ENCODE measurements around the gene SEC61B. TPM values are rescaled to one million over a fixed set of nuclear protein-coding genes. Genes with fewer than 3 reads are reported as not detected.

The SEC61B gene
- total RNA-seq, 1 donor from 2014 or later = 83.7 TPM

DNA sequence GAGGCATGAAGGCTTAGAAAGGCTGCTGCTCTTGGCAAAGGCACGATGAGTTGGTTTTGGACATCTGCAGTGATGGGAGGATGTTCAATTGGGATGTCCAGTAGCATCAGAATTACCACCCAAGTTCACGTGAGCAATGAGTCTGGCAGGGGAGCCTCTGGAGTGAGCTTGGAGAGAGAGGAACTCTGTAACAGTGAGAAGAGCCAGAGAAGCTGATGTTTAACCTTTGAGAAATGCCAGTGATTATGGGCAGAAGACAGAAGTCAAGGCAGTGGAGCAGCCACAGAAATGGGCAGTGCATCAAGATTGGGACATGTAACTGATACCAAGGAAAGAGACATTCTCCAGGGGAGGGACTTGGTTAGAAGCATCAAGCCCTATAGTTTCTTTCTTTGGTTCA is 39.8 kb downstream of the SEC61B start:
- DNase-seq (ENCODE audit: low spot score) = no peak
- Mint-ChIP-seq H3K9me3 (no peaks in the 10 kb centered on the region), H3K4me1 (peaks cover 3% of the 10 kb centered on the region), H3K4me3 (no peak overlapping the region), H3K36me3 (no peaks in the 10 kb centered on the region), H3K27ac (no peak overlapping the region), H3K27me3 (ENCODE audit: insufficient read depth, low read depth) (no peaks in the 10 kb centered on the region)
- no peaks in the 10 kb centered on the region for H3K27me3 ChIP-seq
- H3K27ac ChIP-seq = no peak overlapping the region
- H3K4me3 ChIP-seq = no peak overlapping the region
- H3F3A ChIP-seq (ENCODE audit: low read depth) = no peaks in the 10 kb centered on the region
- H3K9ac ChIP-seq = no peak overlapping the region
- H3K36me3 ChIP-seq = no peaks in the 10 kb centered on the region
- H2AFZ ChIP-seq (replicated peaks) = no peak overlapping the region
- H3K4me1 ChIP-seq = peaks cover 9% of the 10 kb centered on the region
- TF ChIP-seq, protein P1, sequence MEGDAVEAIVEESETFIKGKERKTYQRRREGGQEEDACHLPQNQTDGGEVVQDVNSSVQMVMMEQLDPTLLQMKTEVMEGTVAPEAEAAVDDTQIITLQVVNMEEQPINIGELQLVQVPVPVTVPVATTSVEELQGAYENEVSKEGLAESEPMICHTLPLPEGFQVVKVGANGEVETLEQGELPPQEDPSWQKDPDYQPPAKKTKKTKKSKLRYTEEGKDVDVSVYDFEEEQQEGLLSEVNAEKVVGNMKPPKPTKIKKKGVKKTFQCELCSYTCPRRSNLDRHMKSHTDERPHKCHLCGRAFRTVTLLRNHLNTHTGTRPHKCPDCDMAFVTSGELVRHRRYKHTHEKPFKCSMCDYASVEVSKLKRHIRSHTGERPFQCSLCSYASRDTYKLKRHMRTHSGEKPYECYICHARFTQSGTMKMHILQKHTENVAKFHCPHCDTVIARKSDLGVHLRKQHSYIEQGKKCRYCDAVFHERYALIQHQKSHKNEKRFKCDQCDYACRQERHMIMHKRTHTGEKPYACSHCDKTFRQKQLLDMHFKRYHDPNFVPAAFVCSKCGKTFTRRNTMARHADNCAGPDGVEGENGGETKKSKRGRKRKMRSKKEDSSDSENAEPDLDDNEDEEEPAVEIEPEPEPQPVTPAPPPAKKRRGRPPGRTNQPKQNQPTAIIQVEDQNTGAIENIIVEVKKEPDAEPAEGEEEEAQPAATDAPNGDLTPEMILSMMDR (IDR thresholded peaks at IDR 0.05) = no peak
- TF ChIP-seq EZH2phosphoT487 (IDR thresholded peaks at IDR 0.05) = no peak
- no peak for TF ChIP-seq EZH2 (IDR thresholded peaks at IDR 0.05)
- no peaks in the 10 kb centered on the region for H4K20me1 ChIP-seq (ENCODE audit: low read depth)
- H3K79me2 ChIP-seq (ENCODE audit: low read depth) = no peaks in the 10 kb centered on the region
- H3K4me2 ChIP-seq = no peak overlapping the region
- H3K9me3 ChIP-seq (ENCODE audit: low read depth) = no peaks in the 10 kb centered on the region

DNA sequence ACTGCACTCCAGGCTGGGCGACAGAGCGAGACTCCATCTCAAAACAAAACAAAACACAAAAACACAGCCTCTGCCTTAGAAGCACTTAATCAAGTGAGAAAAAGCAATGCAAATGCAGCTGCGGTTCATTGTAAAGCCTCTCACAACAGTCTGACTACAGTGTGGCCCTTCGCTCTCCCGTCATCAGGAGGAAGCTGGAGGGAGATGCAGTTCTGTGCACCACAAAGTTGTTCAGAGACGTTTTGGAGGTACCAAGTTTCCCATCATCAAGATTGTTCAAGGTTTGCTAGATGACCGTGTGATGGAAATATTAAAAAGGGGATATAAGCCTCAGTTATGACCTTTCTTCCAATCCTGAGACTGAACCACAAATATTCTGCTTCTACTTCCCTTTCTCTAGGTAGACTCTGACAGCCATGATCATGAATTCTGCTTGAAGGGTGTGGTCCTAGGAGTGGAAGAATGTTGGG is 40.9 kb downstream of the SEC61B start:
- no peaks in the 10 kb centered on the region for H3K36me3 Mint-ChIP-seq
- H3F3A ChIP-seq (ENCODE audit: low read depth) = no peaks in the 10 kb centered on the region
- no peaks in the 10 kb centered on the region for H3K27me3 Mint-ChIP-seq (ENCODE audit: insufficient read depth, low read depth)

DNA sequence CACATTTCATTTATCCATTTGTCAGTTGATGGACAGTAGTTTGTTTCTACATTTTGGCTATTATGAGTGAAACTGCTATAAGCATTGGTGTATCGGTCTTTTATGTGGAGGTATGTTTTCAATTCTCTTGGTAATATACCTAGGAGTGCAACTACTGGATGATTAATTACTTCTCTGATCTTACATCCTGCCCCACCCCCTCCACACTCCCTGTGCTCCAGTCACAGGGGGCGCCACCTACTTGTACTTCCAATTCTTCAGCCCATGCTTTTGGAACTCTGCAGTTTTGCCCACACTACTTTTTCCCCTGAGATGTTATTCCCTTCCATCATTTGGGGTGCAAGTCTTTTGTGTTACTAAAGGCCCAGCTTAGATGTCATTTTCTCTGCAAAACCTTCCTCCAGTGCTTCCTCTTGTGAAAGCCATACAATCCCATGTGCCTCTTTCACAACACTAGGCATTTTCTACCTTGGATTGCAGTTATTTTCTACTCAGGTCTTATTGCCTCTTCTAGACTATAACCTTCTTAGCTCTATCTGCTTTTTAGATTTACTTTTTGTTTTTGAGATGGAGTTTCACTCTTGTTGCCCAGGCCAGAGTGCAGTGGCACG is 42.1 kb downstream of the SEC61B start:
- H2AFZ ChIP-seq (replicated peaks) = no peak overlapping the region
- no peak overlapping the region for H3K27ac ChIP-seq
- H3K36me3 ChIP-seq = no peaks in the 10 kb centered on the region
- H3K36me3 Mint-ChIP-seq = no peaks in the 10 kb centered on the region
- H3K27me3 ChIP-seq = no peaks in the 10 kb centered on the region
- TF ChIP-seq, protein P1 (IDR thresholded peaks at IDR 0.05) = peak; percentile 49
- TF ChIP-seq EZH2 (IDR thresholded peaks at IDR 0.05) (no peak), EZH2phosphoT487 (IDR thresholded peaks at IDR 0.05) (no peak)
- H3K4me1 ChIP-seq = peaks cover 5% of the 10 kb centered on the region
- H3F3A ChIP-seq (ENCODE audit: low read depth) = no peaks in the 10 kb centered on the region
- H3K4me3 Mint-ChIP-seq = no peak overlapping the region
- no peak overlapping the region for H3K27ac Mint-ChIP-seq
- no peaks in the 10 kb centered on the region for H3K4me1 Mint-ChIP-seq
- peak; percentile 39 for DNase-seq (ENCODE audit: low spot score)
- no peaks in the 10 kb centered on the region for H3K27me3 Mint-ChIP-seq (ENCODE audit: insufficient read depth, low read depth)
- H3K9me3 ChIP-seq (ENCODE audit: low read depth) = no peaks in the 10 kb centered on the region
- no peak overlapping the region for H3K9ac ChIP-seq
- no peaks in the 10 kb centered on the region for H4K20me1 ChIP-seq (ENCODE audit: low read depth)
- no peak overlapping the region for H3K4me3 ChIP-seq
- no peak overlapping the region for H3K4me2 ChIP-seq
- H3K9me3 Mint-ChIP-seq = no peaks in the 10 kb centered on the region
- H3K79me2 ChIP-seq (ENCODE audit: low read depth) = no peaks in the 10 kb centered on the region

More for the DNA sequence above, 40.9 kb downstream of the SEC61B start:
- H3K4me1 ChIP-seq = peaks cover 9% of the 10 kb centered on the region
- TF ChIP-seq EZH2phosphoT487 (IDR thresholded peaks at IDR 0.05) = no peak
- no peak for TF ChIP-seq EZH2 (IDR thresholded peaks at IDR 0.05)
- TF ChIP-seq, protein P1 (IDR thresholded peaks at IDR 0.05) = no peak
- no peak overlapping the region for H3K9ac ChIP-seq
- no peaks in the 10 kb centered on the region for H3K9me3 ChIP-seq (ENCODE audit: low read depth)
- DNase-seq (ENCODE audit: low spot score) = no peak
- H3K27ac ChIP-seq = no peak overlapping the region
- Mint-ChIP-seq H3K27ac (no peak overlapping the region), H3K4me1 (peaks cover 3% of the 10 kb centered on the region), H3K9me3 (no peaks in the 10 kb centered on the region), H3K4me3 (no peak overlapping the region)
- no peaks in the 10 kb centered on the region for H3K36me3 ChIP-seq
- no peak overlapping the region for H3K4me3 ChIP-seq
- H2AFZ ChIP-seq (replicated peaks) = peak overlapping the region; percentile 18
- H3K27me3 ChIP-seq = no peaks in the 10 kb centered on the region
- no peaks in the 10 kb centered on the region for H3K79me2 ChIP-seq (ENCODE audit: low read depth)
- no peaks in the 10 kb centered on the region for H4K20me1 ChIP-seq (ENCODE audit: low read depth)
- no peak overlapping the region for H3K4me2 ChIP-seq

Measured in neural progenitor cell (in vitro differentiated cells).